Mononuclear cell (primary cell): ENCODE results near the gene SLC24A3. TPM values are rescaled to one million over a fixed set of nuclear protein-coding genes. Genes with fewer than 3 reads are reported as not detected.

ENCODE experiments used
- H3K27me3 ChIP-seq: 2 replicates; pipeline ENCODE4 v1.6.0; 2011; ENCODE audit warnings: low read length, control low read depth; ENCODE audit not compliant: insufficient read depth
- H3K4me1 ChIP-seq: 2 replicates; pipeline ENCODE4 v1.5.1; 2011; ENCODE audit warnings: mild to moderate bottlenecking, low read length, control low read depth; ENCODE audit not compliant: insufficient read depth
- H3K4me3 ChIP-seq: 2 replicates; pipeline ENCODE4 v1.5.1; 2011; ENCODE audit warnings: mild to moderate bottlenecking, low read length, moderate library complexity
- H3K9me3 ChIP-seq: 2 replicates; pipeline ENCODE4 v1.5.1; 2011; ENCODE audit warnings: low read depth, mild to moderate bottlenecking, control low read depth, low read length
- total RNA-seq: library from RNA; depleted of rRNA; stranded (reverse); fragments of >200 nt; gene quantifications from one replicate; pipeline ENCODE4 v1.2.3, GENCODE V29; 2012

Gene SLC24A3
- total RNA-seq, 1 donor: 1.0 TPM

DNA sequence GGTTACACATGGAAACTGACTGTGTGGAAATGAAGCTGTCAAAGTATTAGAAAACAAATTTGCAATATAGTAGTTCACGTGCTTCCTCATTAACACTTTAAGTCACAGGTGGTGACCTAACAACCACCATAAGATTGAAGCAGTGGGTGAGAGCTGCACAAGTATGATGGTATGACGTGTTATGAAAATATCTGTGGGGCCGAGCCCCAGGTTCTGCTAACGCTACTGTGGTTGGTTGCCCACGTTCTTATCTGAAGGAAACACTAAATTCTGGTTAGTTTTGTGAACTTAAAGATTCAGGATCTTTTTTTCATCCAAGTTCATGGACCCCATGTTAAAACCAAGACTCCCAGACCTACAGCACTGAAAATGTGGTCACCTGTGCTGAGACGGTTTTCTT, 302.6 kb downstream of the SLC24A3 start:
- no peaks in the 10 kb centered on the region for H3K9me3 ChIP-seq
- H3K4me3 ChIP-seq: no peak overlapping the region
- no peaks in the 10 kb centered on the region for H3K4me1 ChIP-seq
- H3K27me3 ChIP-seq: no peaks in the 10 kb centered on the region

DNA sequence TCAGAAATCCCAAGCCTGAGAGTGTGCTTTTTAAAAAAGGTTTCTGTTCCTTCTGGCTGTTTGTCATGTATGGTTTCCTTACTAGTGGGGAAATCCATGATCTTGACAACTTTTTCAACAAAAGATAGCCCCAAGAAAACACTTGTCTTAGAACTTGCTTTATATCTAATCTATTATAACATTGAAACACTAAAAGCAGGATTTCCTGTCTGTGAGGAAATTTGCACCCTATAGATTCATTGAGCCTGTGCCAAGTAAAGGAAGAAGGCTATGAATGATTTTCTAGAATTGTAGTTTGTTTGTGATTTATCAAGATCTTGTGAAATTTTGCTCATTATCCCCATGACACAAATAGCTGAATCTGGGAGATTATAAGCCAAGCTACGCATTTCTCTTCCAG, 307.0 kb downstream of the SLC24A3 start:
- Histone ChIP-seq H3K4me1 (no peaks in the 10 kb centered on the region), H3K4me3 (no peak overlapping the region), H3K9me3 (no peaks in the 10 kb centered on the region), H3K27me3 (no peaks in the 10 kb centered on the region)

DNA sequence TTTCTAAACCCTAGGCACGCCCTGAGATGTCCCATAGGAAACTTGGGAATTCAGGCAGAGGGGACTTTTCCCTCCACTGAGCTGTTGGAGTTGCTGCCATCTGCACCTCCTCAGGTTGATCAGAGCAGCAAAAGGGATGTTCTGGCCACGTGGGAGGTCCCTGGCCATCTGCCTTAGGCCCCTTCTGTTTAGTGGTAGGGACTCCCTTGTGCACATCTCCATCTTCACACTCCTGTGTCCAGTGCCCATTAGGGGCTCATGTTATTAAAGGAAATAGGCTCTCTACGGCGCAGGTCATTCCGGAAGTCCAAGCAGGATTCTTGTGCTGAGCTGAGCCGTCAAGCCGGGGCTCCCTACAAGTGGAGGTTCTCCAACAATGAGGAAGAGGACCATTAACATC, 307.8 kb downstream of the SLC24A3 start:
- H3K4me1 ChIP-seq: no peaks in the 10 kb centered on the region
- H3K4me3 ChIP-seq: no peak overlapping the region
- no peaks in the 10 kb centered on the region for H3K27me3 ChIP-seq
- no peaks in the 10 kb centered on the region for H3K9me3 ChIP-seq

DNA sequence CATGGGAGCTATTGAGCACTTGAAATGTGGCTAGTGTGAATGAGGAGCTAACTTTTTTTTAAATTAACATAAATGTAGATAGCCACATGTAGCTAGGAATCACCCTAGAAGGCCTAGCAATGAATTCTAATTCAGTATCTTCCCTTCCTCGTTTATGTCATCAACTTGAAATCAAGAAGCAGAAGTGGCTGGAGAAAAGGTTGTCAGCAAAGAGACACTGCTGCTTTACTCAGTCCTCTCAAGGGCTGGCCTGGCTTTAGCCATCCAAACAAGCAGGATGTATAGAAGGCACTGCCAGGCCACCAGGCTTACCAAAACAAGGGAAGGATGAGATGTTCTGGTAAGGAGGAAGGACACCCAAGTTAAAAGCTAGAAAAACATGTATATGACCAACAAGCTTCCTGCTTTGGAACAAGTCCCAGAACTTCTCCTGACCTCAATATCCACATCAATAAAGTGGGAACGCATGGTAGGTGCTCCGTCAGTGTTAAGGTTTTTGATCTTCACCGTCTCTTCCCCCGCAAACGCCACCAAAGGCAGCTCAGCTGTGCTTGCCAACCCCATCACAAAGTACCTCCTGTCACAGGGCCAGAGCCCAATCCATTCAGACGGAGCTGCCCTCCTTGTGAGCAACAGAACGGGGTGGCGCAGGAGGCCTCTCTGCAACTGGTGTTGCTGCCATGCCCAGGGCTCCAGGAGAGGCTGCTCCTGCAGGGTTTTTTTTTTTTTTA, 309.8 kb downstream of the SLC24A3 start:
- H3K4me3 ChIP-seq: no peak overlapping the region
- no peaks in the 10 kb centered on the region for H3K27me3 ChIP-seq
- H3K4me1 ChIP-seq: no peaks in the 10 kb centered on the region
- H3K9me3 ChIP-seq: no peaks in the 10 kb centered on the region

DNA sequence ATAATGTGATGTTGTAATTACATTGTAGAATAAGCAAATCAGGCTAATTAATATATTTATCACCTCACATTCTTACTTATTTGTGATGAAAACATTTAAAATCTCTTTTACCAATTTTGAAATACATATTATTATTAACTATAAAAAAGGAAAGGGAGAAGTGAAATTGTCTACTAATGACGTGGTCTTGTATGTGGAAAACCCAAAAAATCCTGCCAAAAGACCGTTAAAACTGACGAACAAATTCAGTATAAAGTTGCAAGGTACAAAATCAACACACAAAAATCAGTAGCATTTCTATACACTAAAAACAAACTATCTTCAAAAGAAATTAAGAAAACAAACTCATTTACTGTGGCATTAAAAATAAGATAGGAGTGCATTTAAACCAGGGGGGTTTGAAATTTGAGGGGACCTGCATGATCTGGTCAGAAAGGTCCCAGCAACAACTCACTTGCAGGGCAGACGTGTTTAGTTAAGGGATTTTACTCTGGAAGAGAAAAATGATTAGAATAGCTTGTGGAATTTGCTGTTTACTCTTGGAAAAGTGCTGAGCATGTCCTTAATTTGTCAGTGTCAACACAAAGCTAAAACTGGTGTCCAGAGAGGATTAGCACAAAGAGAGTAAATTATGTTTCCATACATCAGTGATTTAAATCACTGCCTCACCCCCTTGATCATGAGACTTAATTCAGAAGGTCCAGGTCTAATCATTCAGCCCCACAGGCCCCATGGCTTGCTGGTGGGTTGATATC, 310.6 kb downstream of the SLC24A3 start:
- H3K4me3 ChIP-seq: no peak overlapping the region
- no peaks in the 10 kb centered on the region for H3K4me1 ChIP-seq
- no peaks in the 10 kb centered on the region for H3K9me3 ChIP-seq
- H3K27me3 ChIP-seq: no peaks in the 10 kb centered on the region

DNA sequence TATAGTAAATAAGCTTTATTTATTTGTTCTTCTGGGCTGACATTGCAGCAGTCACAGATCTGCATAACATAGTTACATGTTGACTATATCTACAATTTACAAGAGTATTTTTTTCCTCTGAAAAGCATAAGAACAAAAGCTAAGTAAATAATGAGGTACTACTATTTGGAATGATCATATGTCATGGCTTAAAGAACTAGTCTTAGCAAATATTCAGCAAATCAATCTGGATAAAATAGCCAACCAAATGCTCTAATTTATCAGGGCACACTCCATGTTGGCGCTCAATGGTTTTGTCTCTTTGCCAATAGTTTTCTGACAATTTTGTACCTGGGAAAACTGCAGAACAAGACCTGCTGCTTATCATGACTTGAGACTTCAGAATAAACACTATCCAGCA, 312.2 kb downstream of the SLC24A3 start:
- Histone ChIP-seq H3K4me1 (no peaks in the 10 kb centered on the region), H3K9me3 (no peaks in the 10 kb centered on the region), H3K4me3 (no peak overlapping the region), H3K27me3 (no peaks in the 10 kb centered on the region)

DNA sequence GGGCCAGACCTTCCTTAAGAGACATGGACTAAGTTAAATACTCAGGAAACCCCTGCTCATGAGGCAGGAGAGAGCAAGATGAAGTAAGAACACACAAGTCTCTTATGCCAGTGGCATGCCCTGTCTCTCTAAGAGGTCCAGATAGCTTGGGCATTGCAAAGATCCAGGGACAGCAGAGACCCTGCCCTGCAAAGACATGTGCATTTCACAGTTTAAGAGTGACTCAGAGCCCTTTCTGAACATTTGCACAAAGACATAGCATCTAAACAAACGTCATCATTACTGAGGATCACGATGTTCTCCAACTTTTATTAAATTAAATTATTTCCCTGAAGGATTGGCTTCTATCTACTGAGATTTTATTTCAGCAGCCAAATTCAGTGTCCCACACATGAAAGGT, 315.1 kb downstream of the SLC24A3 start:
- no peaks in the 10 kb centered on the region for H3K4me1 ChIP-seq
- H3K27me3 ChIP-seq: no peaks in the 10 kb centered on the region

DNA sequence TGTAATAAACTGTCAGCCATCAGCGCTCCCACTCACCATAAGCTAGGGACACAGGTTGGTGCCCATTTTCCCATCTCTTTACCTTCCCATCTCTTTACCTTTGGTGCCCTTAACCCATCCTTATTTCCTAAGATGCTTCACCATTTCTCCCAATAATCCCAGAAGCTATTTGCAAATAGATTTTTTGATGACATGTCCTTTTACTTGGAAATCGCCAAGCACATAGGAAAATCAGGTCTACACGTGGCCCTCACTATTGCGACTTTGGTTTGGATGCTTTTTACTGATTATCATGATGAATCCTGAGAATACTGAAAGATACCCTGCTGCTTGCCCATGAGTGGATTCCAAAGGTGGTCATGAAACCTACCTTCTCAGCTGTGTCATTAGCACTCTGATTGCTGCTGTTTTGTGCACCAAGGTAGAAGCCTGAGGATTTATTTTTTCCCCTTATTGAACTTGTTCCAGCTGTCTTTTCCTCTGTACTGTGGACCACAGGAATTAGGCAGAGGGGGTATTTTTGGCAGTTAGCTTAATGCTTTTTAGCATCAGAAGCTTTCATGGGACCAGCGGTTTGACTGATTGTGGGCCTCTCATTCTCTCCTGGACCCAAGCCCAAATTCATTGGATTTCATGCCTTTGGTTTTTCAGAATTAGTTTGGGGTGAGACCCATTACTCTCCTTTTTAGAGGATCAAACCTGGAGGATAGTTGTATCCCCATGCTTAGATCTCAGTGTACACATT, 316.0 kb downstream of the SLC24A3 start:
- H3K4me1 ChIP-seq: no peaks in the 10 kb centered on the region
- no peak overlapping the region for H3K4me3 ChIP-seq
- H3K9me3 ChIP-seq: no peaks in the 10 kb centered on the region
- no peaks in the 10 kb centered on the region for H3K27me3 ChIP-seq

More for the DNA sequence above, 315.1 kb downstream of the SLC24A3 start:
- H3K9me3 ChIP-seq: no peaks in the 10 kb centered on the region
- no peak overlapping the region for H3K4me3 ChIP-seq

DNA sequence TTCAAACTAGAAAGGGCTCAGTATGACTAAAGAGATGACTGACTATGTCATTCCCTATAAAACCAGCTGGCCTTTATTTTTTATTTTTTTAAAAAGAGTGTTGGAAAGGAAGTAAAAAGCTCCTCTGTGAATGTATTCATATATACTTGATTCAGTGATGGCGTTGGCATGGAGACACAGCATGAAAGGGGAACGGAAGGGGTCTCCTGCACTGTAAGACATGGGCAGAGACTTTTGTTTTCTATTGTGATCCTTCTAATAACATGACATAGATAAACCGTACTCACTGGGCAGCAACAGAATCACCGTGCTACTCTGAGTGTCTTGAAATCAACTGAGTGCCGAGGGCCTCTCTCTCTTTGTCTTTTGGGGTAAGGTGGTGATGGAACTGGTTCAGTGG, 317.6 kb downstream of the SLC24A3 start:
- H3K4me1 ChIP-seq: no peaks in the 10 kb centered on the region
- H3K4me3 ChIP-seq: no peak overlapping the region
- H3K27me3 ChIP-seq: no peaks in the 10 kb centered on the region
- H3K9me3 ChIP-seq: no peaks in the 10 kb centered on the region

DNA sequence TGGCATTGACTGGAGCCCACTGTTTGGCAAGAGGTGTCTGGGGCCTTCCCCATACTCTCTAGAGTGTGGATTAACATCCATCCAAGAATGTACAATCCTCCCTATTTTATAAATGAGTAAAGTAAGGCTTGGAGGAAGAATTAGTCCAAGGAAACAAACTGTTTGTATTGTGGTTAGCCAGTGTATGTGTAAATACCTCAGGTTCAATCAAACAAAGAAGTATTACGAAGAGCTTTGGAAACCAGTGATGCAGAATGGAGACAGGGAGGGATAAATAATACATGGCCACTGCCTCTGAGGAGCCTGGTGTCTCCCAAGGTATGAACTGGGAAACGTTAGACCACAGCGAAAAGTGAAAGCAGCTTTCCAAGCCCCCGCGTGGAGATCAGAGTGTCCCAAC, 319.0 kb downstream of the SLC24A3 start:
- H3K27me3 ChIP-seq: no peaks in the 10 kb centered on the region
- H3K4me3 ChIP-seq: no peak overlapping the region
- H3K9me3 ChIP-seq: no peaks in the 10 kb centered on the region
- no peaks in the 10 kb centered on the region for H3K4me1 ChIP-seq

DNA sequence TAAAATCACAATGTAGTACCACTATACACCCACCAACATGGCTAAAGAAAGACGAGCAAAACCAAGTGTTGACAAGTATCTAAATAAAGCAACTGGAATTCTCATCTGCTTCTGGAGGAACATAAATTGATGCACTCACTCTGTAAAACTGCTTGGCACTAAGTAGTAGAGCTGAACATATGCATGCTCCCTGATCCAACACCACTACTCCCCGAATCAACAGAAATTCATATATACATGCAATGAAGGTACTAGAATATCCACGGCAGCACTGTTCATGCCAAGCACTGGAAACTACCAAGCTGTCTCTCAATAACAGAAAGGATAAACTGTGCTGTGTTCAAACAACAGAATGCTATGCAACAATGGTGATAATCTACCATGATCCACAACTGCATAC, 326.1 kb downstream of the SLC24A3 start:
- Histone ChIP-seq H3K4me3 (no peak overlapping the region), H3K9me3 (no peaks in the 10 kb centered on the region), H3K27me3 (no peaks in the 10 kb centered on the region), H3K4me1 (no peaks in the 10 kb centered on the region)

DNA sequence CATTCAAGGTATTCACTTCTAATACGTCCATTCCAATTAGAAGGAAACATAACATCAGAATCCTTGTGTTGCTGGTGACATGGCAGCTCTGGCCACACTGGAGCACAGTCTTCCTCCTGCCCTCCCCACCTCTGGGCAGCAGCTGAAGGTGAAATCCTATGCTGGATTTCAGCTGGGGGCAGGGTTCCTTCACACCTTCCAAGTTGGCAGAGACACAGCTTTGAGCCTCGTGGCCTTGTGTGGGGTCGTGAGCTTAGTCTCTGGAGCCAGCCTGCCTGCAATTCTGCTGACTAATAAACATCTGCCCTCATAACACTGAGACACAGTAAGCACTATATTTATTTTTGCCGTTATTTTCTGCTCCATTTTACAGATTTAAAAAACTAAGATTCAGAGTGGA, 326.7 kb downstream of the SLC24A3 start:
- Histone ChIP-seq H3K27me3 (no peaks in the 10 kb centered on the region), H3K4me3 (no peak overlapping the region), H3K4me1 (no peaks in the 10 kb centered on the region), H3K9me3 (no peaks in the 10 kb centered on the region)

DNA sequence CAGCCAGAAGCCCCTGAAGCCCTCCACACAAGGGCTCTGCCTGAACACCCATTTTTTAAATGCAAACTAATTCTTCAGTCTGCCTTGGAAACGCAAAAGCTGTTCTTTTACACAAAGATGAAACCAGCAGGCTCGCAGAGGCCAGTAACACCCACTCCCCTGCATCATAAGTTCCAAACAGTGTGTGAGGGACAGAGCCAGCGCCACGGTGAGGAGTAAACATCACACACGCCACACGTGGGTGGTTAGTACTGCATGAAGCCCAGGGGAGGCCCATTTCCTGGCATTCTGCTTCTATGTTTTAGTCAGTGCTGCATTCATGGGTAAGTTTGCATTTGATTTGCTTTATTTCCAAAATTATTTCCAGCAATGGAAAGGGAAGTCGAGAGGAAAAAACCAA, 327.9 kb downstream of the SLC24A3 start:
- Histone ChIP-seq H3K27me3 (no peaks in the 10 kb centered on the region), H3K4me1 (no peaks in the 10 kb centered on the region), H3K4me3 (no peak overlapping the region), H3K9me3 (no peaks in the 10 kb centered on the region)

DNA sequence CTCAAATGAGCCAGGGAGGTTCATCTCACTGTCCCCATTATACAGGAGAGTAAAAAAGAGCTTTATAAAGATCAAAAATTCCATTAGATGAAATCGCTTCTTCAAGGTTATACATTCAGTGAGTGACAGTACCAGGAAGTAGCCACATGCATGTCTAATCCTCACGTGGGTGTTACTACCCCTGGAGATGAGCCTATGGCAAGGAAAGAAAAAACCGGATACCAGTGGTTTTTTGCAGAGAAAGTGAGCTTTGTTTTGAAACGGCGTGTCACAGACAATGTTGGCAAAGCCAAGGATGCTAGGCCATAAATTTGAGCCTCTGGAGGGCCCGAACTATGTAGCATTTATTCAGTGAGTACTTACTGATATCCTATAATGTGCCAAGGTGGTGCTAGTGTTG, 330.7 kb downstream of the SLC24A3 start:
- Histone ChIP-seq H3K9me3 (no peaks in the 10 kb centered on the region), H3K4me1 (no peaks in the 10 kb centered on the region), H3K4me3 (no peak overlapping the region), H3K27me3 (no peaks in the 10 kb centered on the region)

DNA sequence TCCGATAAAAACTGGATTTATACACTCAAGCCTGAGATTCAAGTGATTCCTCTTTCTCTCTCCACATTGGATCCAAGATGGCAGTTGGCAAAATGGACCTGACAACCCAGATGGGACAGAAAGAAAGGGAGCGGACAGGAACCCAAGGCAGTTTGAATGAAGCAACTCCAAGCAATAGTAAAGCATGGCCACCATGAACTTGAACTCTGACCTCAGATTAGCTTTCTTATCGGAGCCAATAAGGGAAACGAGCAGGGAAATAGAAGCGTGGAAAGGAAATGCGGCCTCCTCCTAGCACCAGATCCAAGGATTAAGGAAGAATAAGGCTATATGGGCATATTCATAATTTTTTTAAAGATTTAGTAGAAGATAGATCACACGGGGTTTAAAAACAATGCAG, 332.2 kb downstream of the SLC24A3 start:
- no peaks in the 10 kb centered on the region for H3K27me3 ChIP-seq
- no peaks in the 10 kb centered on the region for H3K9me3 ChIP-seq

More for the DNA sequence above, 332.2 kb downstream of the SLC24A3 start:
- H3K4me3 ChIP-seq: no peak overlapping the region
- no peaks in the 10 kb centered on the region for H3K4me1 ChIP-seq
